SK-N-SH treated with all-trans-retinoic acid at 6 μM for 48 hours (cell line): Measurements from ENCODE around the gene RXRA.

Experiments used
- CREB5 ChIP-seq: fragments of 250-450 bp; sonication (Bioruptor Pico); IDR thresholded peaks from 2 replicates; pipeline ENCODE4 v1.5.1; 2020; ENCODE audit warnings: low read depth, mild to moderate bottlenecking, moderate library complexity
- CSRNP3 ChIP-seq: fragments of 250-450 bp; sonication (Bioruptor Pico); IDR thresholded peaks from 2 replicates; pipeline ENCODE4 v1.5.1; 2021; ENCODE audit warnings: mild to moderate bottlenecking, moderate library complexity
- ESRRG ChIP-seq: fragments of 250-450 bp; sonication (Bioruptor Pico); IDR thresholded peaks from 2 replicates; pipeline ENCODE4 v1.6.1; 2021; ENCODE audit warnings: mild to moderate bottlenecking
- OSR1 ChIP-seq: fragments of 250-450 bp; sonication (Bioruptor Pico); IDR thresholded peaks from 2 replicates; pipeline ENCODE4 v1.8.0; 2022; ENCODE audit warnings: moderate library complexity, mild to moderate bottlenecking, inconsistent platforms
- PATZ1 ChIP-seq: fragments of 250-450 bp; sonication (Bioruptor Pico); IDR thresholded peaks from 2 replicates; pipeline ENCODE4 v1.8.0; 2020; ENCODE audit warnings: mild to moderate bottlenecking, moderate library complexity, borderline replicate concordance
- POU6F1 ChIP-seq: fragments of 250-450 bp; sonication (Bioruptor Pico); IDR thresholded peaks from 2 replicates; pipeline ENCODE4 v1.8.0; 2021; ENCODE audit warnings: low read depth, mild to moderate bottlenecking, moderate library complexity, borderline replicate concordance
- PPARA ChIP-seq: fragments of 250-450 bp; sonication (Bioruptor Pico); IDR thresholded peaks from 2 replicates; pipeline ENCODE4 v1.5.0; 2020; ENCODE audit warnings: mild to moderate bottlenecking, borderline replicate concordance
- SNAI2 ChIP-seq: fragments of 250-450 bp; sonication (Bioruptor Pico); IDR thresholded peaks from 2 replicates; pipeline ENCODE4 v1.5.0; 2020; ENCODE audit warnings: mild to moderate bottlenecking, moderate library complexity
- TOX ChIP-seq: fragments of 250-450 bp; sonication (Bioruptor Pico); IDR thresholded peaks from 2 replicates; pipeline ENCODE4 v1.8.0; 2021; ENCODE audit warnings: mild to moderate bottlenecking, moderate library complexity, borderline replicate concordance
- ZC3H10 ChIP-seq: fragments of 250-450 bp; sonication (Bioruptor Pico); IDR thresholded peaks from 2 replicates; pipeline ENCODE4 v1.5.1; 2021; ENCODE audit warnings: mild to moderate bottlenecking, moderate library complexity
- ZFP30 ChIP-seq: fragments of 450-650 bp; formaldehyde crosslinking; IDR thresholded peaks from 2 replicates; pipeline ENCODE4 v1.5.0; 2022; ENCODE audit warnings: mild to moderate bottlenecking, moderate library complexity
- ZNF70 ChIP-seq: fragments of 450-650 bp; formaldehyde crosslinking; IDR thresholded peaks from 2 replicates; pipeline ENCODE4 v1.5.0; 2020; ENCODE audit warnings: mild to moderate bottlenecking, moderate library complexity
- ZNF8 ChIP-seq: fragments of 450-650 bp; formaldehyde crosslinking; IDR thresholded peaks from 2 replicates; pipeline ENCODE4 v1.5.0; 2020; ENCODE audit warnings: mild to moderate bottlenecking, moderate library complexity

- TF ChIP-seq PATZ1 (CRISPR knock-in tag), result no peak
- no peak for TF ChIP-seq SNAI2 (CRISPR knock-in tag)
- no peak for TF ChIP-seq ZNF8 (CRISPR knock-in tag)
- no peak for TF ChIP-seq CREB5 (CRISPR knock-in tag)
- no peak for TF ChIP-seq ZC3H10 (CRISPR knock-in tag)
- TF ChIP-seq CSRNP3 (CRISPR knock-in tag), result no peak
- no peak for TF ChIP-seq OSR1 (CRISPR knock-in tag)
- no peak for TF ChIP-seq ESRRG
- no peak for TF ChIP-seq ZFP30 (CRISPR knock-in tag)
- no peak for TF ChIP-seq TOX (CRISPR knock-in tag)
- TF ChIP-seq POU6F1, result no peak
- no peak for TF ChIP-seq PPARA (CRISPR knock-in tag)
- TF ChIP-seq ZNF70 (CRISPR knock-in tag), result no peak
Observed at GRCh38 chr9:134445000-134445399, 118.7 kb downstream of the RXRA start.
